ENCODE measurements around the gene DAAM2. TPM values are rescaled to one million over a fixed set of nuclear protein-coding genes. Genes with fewer than 3 reads are reported as not detected.

DAAM2 gene
- polyA plus RNA-seq, 1 donor (not counting 4 experiments of a cell fraction or from before 2014, with no cell fraction given), result not detected

- no peaks in the 10 kb centered on the region for H3K36me3 ChIP-seq (ENCODE audit: control insufficient read depth in 2 of 2, extremely low read depth in 1 of 2, insufficient read depth in 2 of 2, low read length in 2 of 2)
- TF ChIP-seq CTCF (optimal IDR thresholded peaks at IDR 0.05 in 1 of 3, IDR thresholded peaks at IDR 0.05 in 1 of 3, conservative IDR thresholded peaks at IDR 0.05 in 1 of 3; ENCODE audit: extremely low read depth in 1 of 3, insufficient read depth in 2 of 3, low read length in 3 of 3) (no peak), EZH2 (IDR thresholded peaks at IDR 0.05; ENCODE audit: low read length) (no peak)
- H3K4me1 ChIP-seq (ENCODE audit: control insufficient read depth, extremely low read depth, insufficient read depth, low read length), result no peaks in the 10 kb centered on the region
- FAIRE-seq, result no peak
- H3K4me2 ChIP-seq (ENCODE audit: control insufficient read depth, extremely low read depth, insufficient read depth, low read depth, low read length), result no peak overlapping the region
- no peak for DNase-seq (ENCODE audit: low read depth, low spot score)
- no peaks in the 10 kb centered on the region for H4K20me1 ChIP-seq (ENCODE audit: control insufficient read depth, extremely low read depth, insufficient read depth, low read length)
- H3K79me2 ChIP-seq (ENCODE audit: control insufficient read depth, insufficient read depth, low read length), result no peaks in the 10 kb centered on the region
- H3K9me1 ChIP-seq (ENCODE audit: control insufficient read depth, extremely low read depth, insufficient read depth, low read length), result no peaks in the 10 kb centered on the region
- H3K9ac ChIP-seq (ENCODE audit: control insufficient read depth, extremely low read depth, insufficient read depth, low read length), result no peak overlapping the region
- no peaks in the 10 kb centered on the region for H3K27me3 ChIP-seq (ENCODE audit: control insufficient read depth, extremely low read depth, insufficient read depth, low read length)
- no peak overlapping the region for H3K27ac ChIP-seq (ENCODE audit: control insufficient read depth, insufficient read depth, low read length)
- H3K4me3 ChIP-seq (ENCODE audit: control insufficient read depth in 2 of 3, extremely low read depth in 1 of 3, insufficient read depth in 2 of 3, low read depth in 1 of 3, low read length in 3 of 3), result no peak overlapping the region
- H2AFZ ChIP-seq (ENCODE audit: control insufficient read depth, low read length), result no peak overlapping the region
- dilution Hi-C loops (cut with MboI; ENCODE audit: extremely low pct_ligation_motif_present, low sequenced_read_pairs), result no loop called here
- H3K9me3 ChIP-seq (ENCODE audit: control insufficient read depth, low read depth, low read length), result no peaks in the 10 kb centered on the region
These were observed 39.1 kb upstream of the DAAM2 start for GRCh38 chr6:39752835-39753724.

GRCh38 chr6:39753725-39754045, 38.5 kb upstream of the DAAM2 start:
- Histone ChIP-seq H3K27me3 (ENCODE audit: control insufficient read depth, extremely low read depth, insufficient read depth, low read length) (no peaks in the 10 kb centered on the region), H3K4me3 (ENCODE audit: control insufficient read depth in 2 of 3, extremely low read depth in 1 of 3, insufficient read depth in 2 of 3, low read depth in 1 of 3, low read length in 3 of 3) (no peak overlapping the region), H3K9ac (ENCODE audit: control insufficient read depth, extremely low read depth, insufficient read depth, low read length) (no peak overlapping the region), H3K9me3 (ENCODE audit: control insufficient read depth, low read depth, low read length) (no peaks in the 10 kb centered on the region), H3K4me2 (ENCODE audit: control insufficient read depth, extremely low read depth, insufficient read depth, low read depth, low read length) (no peak overlapping the region), H3K36me3 (ENCODE audit: control insufficient read depth in 2 of 2, extremely low read depth in 1 of 2, insufficient read depth in 2 of 2, low read length in 2 of 2) (no peaks in the 10 kb centered on the region), H4K20me1 (ENCODE audit: control insufficient read depth, extremely low read depth, insufficient read depth, low read length) (no peaks in the 10 kb centered on the region), H3K27ac (ENCODE audit: control insufficient read depth, insufficient read depth, low read length) (no peak overlapping the region), H3K4me1 (ENCODE audit: control insufficient read depth, extremely low read depth, insufficient read depth, low read length) (no peaks in the 10 kb centered on the region), H3K9me1 (ENCODE audit: control insufficient read depth, extremely low read depth, insufficient read depth, low read length) (no peaks in the 10 kb centered on the region), H2AFZ (ENCODE audit: control insufficient read depth, low read length) (no peak overlapping the region), H3K79me2 (ENCODE audit: control insufficient read depth, insufficient read depth, low read length) (no peaks in the 10 kb centered on the region)
- DNase-seq (ENCODE audit: low read depth, low spot score), result no peak
- dilution Hi-C loops (cut with MboI; ENCODE audit: extremely low pct_ligation_motif_present, low sequenced_read_pairs), result no loop called here
- no peak for FAIRE-seq
- no peak for TF ChIP-seq EZH2 (IDR thresholded peaks at IDR 0.05; ENCODE audit: low read length)
- TF ChIP-seq CTCF (optimal IDR thresholded peaks at IDR 0.05 in 1 of 3, IDR thresholded peaks at IDR 0.05 in 1 of 3, conservative IDR thresholded peaks at IDR 0.05 in 1 of 3; ENCODE audit: extremely low read depth in 1 of 3, insufficient read depth in 2 of 3, low read length in 3 of 3), result no peak
